Choroid plexus epithelial cell (primary cell): Measurements from ENCODE around the gene SLC22A23.

Experiments used
- DNase-seq: peaks from one replicate; pipeline ENCODE4 v3.0.0-alpha.2; 2010; ENCODE audit warnings: low read depth
- H3K4me3 ChIP-seq: 2 replicates; pipeline ENCODE4 v1.5.1; 2011; ENCODE audit warnings: low read depth, mild to moderate bottlenecking, control low read depth, low read length, moderate library complexity
- TF ChIP-seq, protein P1 (sequence below): conservative IDR thresholded peaks from 2 replicates; pipeline ENCODE4 v1.5.1; 2011; ENCODE audit warnings: low read depth, mild to moderate bottlenecking, control low read depth, inconsistent platforms, low read length, moderate library complexity

SLC22A23 gene

DNA sequence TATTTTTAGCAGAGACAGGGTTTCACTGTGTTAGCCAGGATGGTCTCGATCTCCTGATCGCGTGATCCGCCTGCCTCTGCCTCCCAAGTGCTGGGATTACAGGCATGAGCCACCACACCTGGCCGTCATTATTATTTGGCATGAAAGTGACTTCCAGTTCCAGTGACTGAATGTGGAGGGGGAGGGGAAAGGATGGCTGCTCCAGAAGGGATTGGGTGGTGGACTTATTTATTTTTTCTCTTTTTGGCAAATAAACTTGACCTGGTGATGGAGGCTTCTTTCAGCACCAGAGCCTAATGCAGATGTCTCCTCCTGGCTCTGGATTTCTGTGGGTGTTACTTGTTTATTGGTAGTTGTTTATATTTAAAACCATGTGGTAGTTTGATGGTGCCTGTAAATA is 16.9 kb upstream of the SLC22A23 start:
- TF ChIP-seq, protein P1, sequence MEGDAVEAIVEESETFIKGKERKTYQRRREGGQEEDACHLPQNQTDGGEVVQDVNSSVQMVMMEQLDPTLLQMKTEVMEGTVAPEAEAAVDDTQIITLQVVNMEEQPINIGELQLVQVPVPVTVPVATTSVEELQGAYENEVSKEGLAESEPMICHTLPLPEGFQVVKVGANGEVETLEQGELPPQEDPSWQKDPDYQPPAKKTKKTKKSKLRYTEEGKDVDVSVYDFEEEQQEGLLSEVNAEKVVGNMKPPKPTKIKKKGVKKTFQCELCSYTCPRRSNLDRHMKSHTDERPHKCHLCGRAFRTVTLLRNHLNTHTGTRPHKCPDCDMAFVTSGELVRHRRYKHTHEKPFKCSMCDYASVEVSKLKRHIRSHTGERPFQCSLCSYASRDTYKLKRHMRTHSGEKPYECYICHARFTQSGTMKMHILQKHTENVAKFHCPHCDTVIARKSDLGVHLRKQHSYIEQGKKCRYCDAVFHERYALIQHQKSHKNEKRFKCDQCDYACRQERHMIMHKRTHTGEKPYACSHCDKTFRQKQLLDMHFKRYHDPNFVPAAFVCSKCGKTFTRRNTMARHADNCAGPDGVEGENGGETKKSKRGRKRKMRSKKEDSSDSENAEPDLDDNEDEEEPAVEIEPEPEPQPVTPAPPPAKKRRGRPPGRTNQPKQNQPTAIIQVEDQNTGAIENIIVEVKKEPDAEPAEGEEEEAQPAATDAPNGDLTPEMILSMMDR = no peak
- no peak overlapping the region for H3K4me3 ChIP-seq
- DNase-seq = no peak

DNA sequence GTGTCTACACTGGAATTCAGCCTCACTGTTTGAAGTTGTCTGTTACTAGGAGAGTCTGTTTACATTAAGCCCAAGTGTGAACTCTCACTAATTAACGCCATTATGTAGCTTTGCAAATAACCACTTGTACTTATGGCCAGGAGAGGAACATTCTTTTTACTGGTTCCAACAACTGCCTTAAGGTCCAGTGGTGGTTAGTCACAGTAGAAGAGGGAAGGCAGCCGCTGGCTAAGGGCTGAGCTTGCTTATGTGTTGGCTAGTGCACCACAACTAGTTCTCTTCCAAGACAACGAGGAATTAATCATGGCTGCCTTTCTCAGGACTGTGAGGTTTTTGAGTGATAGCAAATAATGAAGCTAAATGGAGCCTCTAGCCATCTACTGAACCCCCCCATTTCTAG is 14.9 kb upstream of the SLC22A23 start:
- DNase-seq = peak; percentile 42
- TF ChIP-seq, protein P1 = no peak
- no peak overlapping the region for H3K4me3 ChIP-seq

DNA sequence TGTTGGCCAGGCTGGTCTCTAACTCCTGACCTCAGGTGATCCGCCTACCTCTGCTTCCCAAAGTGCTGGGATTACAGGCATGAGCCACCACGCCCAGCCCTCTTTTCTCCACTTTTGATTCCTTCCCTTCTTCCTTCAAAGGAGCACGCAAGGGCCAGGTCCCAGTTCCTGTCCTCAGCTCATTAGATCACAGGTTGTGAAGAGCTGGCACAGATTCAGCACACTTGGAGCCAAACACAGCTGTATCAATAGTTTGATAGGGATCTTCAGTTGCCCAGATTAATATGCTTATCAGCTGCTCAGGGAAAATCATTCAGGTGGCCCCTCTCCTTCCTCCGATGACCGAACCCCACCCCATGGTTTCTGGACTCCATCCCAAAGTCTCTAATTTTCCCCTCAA is 14.4 kb upstream of the SLC22A23 start:
- TF ChIP-seq, protein P1 = no peak
- no peak overlapping the region for H3K4me3 ChIP-seq

DNA sequence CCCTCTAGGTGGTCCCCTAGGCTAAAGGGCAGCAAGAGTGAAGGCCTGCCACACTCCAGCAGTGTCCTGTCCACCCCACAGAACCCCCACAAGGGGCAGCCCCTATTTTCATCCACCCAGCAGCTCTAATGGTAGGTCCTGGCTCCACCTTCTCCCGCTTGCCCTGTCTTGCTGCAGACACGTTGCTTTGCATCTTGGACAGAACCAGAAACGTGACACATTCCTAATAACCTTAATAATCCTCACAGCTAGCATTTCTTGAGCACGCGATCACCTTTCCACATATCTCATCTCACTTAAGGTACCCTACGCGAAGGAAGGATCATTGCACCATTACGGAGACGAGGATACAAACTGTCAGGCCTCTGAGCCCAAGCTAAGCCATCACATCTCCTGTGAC is 11.7 kb upstream of the SLC22A23 start:
- TF ChIP-seq, protein P1 = no peak
- no peak for DNase-seq

More for the DNA sequence above, 14.4 kb upstream of the SLC22A23 start:
- no peak for DNase-seq

DNA sequence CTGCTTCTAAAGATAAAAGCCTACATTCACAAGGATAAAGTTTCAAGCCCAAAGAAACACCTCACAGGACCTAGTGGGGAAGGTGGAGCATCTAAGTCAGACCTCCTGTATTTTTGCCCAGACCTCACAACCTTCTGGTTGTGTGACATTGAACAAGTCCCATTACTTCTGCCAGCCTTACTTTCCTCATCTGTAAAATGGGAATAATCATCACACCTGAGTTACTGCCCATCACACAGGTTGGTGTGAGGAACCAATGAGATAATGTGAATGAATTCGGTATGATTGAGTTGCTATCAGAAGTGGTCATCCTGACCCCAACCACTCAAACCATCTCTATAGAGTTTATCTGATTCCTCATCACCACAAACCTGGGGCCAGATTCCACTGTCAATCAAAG is 11.1 kb upstream of the SLC22A23 start:
- no peak for DNase-seq
- TF ChIP-seq, protein P1 = no peak

More for the DNA sequence above, 11.7 kb upstream of the SLC22A23 start:
- no peak overlapping the region for H3K4me3 ChIP-seq

DNA sequence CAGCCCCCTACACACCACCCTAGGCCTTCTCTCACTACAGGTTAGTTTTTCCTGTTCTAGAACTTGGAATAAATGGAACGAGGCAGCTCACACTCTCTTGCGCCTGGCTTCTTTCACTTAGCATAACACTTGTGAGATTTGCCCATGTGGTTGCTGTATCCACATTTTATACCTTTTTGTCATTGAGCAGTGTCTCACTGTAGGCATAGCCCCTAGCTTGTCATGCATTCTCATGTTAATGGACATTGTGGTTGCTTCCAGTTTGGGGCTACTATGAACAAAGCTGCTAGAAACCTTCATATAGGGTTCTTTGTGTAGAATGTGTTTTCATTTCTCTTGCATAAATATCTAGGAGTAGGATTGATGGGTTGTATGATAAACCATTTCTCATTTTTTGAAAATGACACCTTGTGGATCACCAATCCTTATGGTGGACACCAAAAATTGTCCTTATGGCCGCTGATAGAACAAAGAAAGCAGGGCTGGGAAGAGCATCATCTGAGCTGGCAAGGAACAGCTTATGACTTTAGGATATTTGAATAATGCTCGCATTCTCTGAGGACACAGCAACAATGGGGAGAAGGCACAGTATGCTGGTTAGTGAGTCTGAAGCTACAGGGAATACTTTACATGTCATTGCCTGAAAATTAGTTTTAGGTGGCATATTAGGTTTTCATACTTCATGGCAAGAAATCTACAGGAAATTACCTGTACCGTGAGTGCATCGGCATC is 9.8 kb upstream of the SLC22A23 start:
- TF ChIP-seq, protein P1 = no peak
- no peak for DNase-seq
- H3K4me3 ChIP-seq = no peak overlapping the region

More for the DNA sequence above, 11.1 kb upstream of the SLC22A23 start:
- no peak overlapping the region for H3K4me3 ChIP-seq

DNA sequence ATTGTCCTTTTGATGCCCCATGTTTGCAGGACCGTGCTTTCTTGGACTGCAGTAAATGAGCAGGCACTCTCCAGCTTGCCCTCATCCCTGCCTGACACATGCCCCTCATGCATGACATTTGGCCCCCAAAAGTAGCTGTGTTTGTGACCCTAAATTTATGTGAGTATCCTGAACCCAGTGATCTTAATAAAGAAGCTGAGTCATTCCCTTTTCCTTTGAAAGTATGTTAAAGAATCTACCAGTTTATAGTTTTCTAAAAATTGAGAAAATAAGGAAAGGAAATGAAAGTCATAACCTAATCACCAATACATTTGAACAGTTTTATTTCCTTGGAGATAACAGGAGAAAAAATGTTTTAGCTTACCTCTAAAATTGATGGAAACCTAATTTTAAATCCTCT is 3.4 kb upstream of the SLC22A23 start:
- TF ChIP-seq, protein P1 = no peak
- DNase-seq = no peak
- H3K4me3 ChIP-seq = no peak overlapping the region
